HG03175 (cell line): ENCODE data around the gene COL23A1.
"Not testable (repeated sequence)": the region's sequence is repeated elsewhere in the genome, so short reads cannot be mapped to it uniquely, and the experiment has no call there.

Source experiments
- ATAC-seq: cut with Tn5 transposase; IDR thresholded peaks from one replicate; pipeline ENCODE4 v1.9.1; 2021; ENCODE audit warnings: mild to moderate bottlenecking, moderate library complexity; ENCODE audit not compliant: unreplicated experiment

Gene COL23A1

GRCh38 chr5:178589180-178590140 is 733 bp downstream of the COL23A1 start:
- ATAC-seq = no peak

GRCh38 chr5:178588769-178589168 is 1.4 kb downstream of the COL23A1 start:
- no peak for ATAC-seq

GRCh38 chr5:178587763-178588611 is 2.2 kb downstream of the COL23A1 start:
- ATAC-seq = no peak

GRCh38 chr5:178586396-178586795 is 3.8 kb downstream of the COL23A1 start:
- no peak for ATAC-seq

- ATAC-seq = not testable (repeated sequence)
Observed at GRCh38 chr5:178585421-178585820, 4.8 kb downstream of the COL23A1 start.

GRCh38 chr5:178583279-178583678 is 6.9 kb downstream of the COL23A1 start:
- no peak for ATAC-seq

- ATAC-seq = no peak
Observed at GRCh38 chr5:178582291-178582690, 7.9 kb downstream of the COL23A1 start.

GRCh38 chr5:178581621-178582020 is 8.6 kb downstream of the COL23A1 start:
- ATAC-seq = no peak

- no peak for ATAC-seq
Observed at GRCh38 chr5:178580271-178580955, 9.8 kb downstream of the COL23A1 start.

GRCh38 chr5:178577944-178578343 is 12.2 kb downstream of the COL23A1 start:
- ATAC-seq = no peak

GRCh38 chr5:178577376-178577839 is 12.8 kb downstream of the COL23A1 start:
- no peak for ATAC-seq

- no peak for ATAC-seq
Observed at GRCh38 chr5:178576591-178577351, 13.4 kb downstream of the COL23A1 start.

GRCh38 chr5:178573216-178573615 is 17.0 kb downstream of the COL23A1 start:
- no peak for ATAC-seq

GRCh38 chr5:178572617-178573016 is 17.6 kb downstream of the COL23A1 start:
- ATAC-seq = no peak

- no peak for ATAC-seq
Observed at GRCh38 chr5:178569485-178569884, 20.7 kb downstream of the COL23A1 start.

GRCh38 chr5:178564811-178565550 is 25.2 kb downstream of the COL23A1 start:
- ATAC-seq = no peak

- ATAC-seq = no peak
Observed at GRCh38 chr5:178564397-178564796, 25.8 kb downstream of the COL23A1 start.

- ATAC-seq = no peak
Observed at GRCh38 chr5:178563621-178564020, 26.6 kb downstream of the COL23A1 start.

GRCh38 chr5:178561746-178562264 is 28.4 kb downstream of the COL23A1 start:
- ATAC-seq = no peak
